Body of pancreas (tissue), 4 donors: ENCODE measurements around the gene CCN6.

Experiments
- POLR2A ChIP-seq, 3 donors: fragments of 450-650 bp; IDR thresholded peaks; one replicate each; pipeline ENCODE4 v1.6.1; 2016; ENCODE audit warnings: antibody characterized with exemption in 3 of 3, mild to moderate bottlenecking in 2 of 3
- TF ChIP-seq, protein P1 (sequence below), 7 experiments: fragments of 450-650 bp in 4 of 7; fragments of 200-600 bp in 3 of 7; sonication (generic) in 3 of 7; IDR thresholded peaks; one replicate each; pipeline ENCODE4 v1.5.1; 2016 to 2019; ENCODE audit warnings: antibody characterized with exemption in 7 of 7

DNA sequence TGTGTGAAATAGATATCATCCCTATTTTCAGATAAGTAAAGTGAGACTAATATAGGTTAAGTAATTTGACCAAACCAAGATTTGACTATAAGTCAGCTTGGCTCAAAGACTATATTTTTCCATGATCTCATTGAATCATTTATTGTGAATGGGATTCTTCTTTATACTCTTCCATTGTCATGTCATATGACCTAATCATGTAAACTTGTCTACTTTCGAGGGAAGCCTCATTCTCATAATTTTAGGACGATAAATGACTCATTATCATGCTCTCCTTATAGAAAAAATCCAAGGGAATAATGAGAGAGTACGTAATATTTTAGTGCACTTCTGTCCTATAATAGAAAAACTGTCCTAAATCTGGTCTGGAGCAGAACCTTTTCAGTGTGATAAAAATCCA lies 40.9 kb upstream of the CCN6 start:
- TF ChIP-seq, protein P1, sequence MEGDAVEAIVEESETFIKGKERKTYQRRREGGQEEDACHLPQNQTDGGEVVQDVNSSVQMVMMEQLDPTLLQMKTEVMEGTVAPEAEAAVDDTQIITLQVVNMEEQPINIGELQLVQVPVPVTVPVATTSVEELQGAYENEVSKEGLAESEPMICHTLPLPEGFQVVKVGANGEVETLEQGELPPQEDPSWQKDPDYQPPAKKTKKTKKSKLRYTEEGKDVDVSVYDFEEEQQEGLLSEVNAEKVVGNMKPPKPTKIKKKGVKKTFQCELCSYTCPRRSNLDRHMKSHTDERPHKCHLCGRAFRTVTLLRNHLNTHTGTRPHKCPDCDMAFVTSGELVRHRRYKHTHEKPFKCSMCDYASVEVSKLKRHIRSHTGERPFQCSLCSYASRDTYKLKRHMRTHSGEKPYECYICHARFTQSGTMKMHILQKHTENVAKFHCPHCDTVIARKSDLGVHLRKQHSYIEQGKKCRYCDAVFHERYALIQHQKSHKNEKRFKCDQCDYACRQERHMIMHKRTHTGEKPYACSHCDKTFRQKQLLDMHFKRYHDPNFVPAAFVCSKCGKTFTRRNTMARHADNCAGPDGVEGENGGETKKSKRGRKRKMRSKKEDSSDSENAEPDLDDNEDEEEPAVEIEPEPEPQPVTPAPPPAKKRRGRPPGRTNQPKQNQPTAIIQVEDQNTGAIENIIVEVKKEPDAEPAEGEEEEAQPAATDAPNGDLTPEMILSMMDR (IDR thresholded peaks at IDR 0.05), result no peak
- TF ChIP-seq POLR2A (IDR thresholded peaks at IDR 0.05), result no peak
